Pancreas (tissue), 10 donors: ENCODE data around the gene PNPLA7. TPM values are rescaled to one million over a fixed set of nuclear protein-coding genes. Genes with fewer than 3 reads are reported as not detected.

Experiments used
- ATAC-seq, 4 donors: fragments of 200-7000 bp; cut with Tn5 transposase; one replicate each; pipeline versions ENCODE4 v1.8.0 to v1.9.1; 2020; ENCODE audit warnings: mild to moderate bottlenecking in 4 of 4, moderate library complexity in 4 of 4
- DNase-seq, 6 donors: peaks; one replicate each; pipeline ENCODE4 v3.0.0-alpha.2; 2020
- FAIRE-seq: peaks from 2 replicates; lab custom pipeline; 2012; peaks lifted over from hg19 to GRCh38; lab: Jason Lieb, UNC
- H3K27ac ChIP-seq, 4 donors: fragments of 200-600 bp; sonication (generic); 1 replicate in 3 of 4; 2 replicates in 1 of 4; pipeline versions ENCODE4 v1.5.0 to v1.8.0; 2020
- H3K27me3 ChIP-seq, 4 donors: fragments of 200-600 bp; one replicate each; pipeline ENCODE4 v1.8.0; 2021
- H3K36me3 ChIP-seq, 3 donors: fragments of 200-600 bp; sonication (generic) in 1 of 3; one replicate each; pipeline versions ENCODE4 v1.5.0 to v1.8.0; 2020 to 2021
- H3K4me1 ChIP-seq, 3 donors: fragments of 200-600 bp; one replicate each; pipeline ENCODE4 v1.8.0; 2021
- H3K4me3 ChIP-seq, 4 donors: fragments of 200-600 bp; sonication (generic) in 2 of 4; one replicate each; pipeline versions ENCODE4 v1.5.0 to v1.8.0; 2020 to 2021
- H3K9me3 ChIP-seq, 4 donors: fragments of 200-600 bp; one replicate each; pipeline ENCODE4 v1.8.0; 2021
- CTCF ChIP-seq, 4 donors: fragments of 200-600 bp; sonication (generic) in 3 of 4; IDR thresholded peaks; one replicate each; pipeline versions ENCODE4 v1.5.0 to v1.8.0; 2021; ENCODE audit warnings: antibody characterized with exemption in 4 of 4
- WGBS, 2 donors: extraction: QIAGEN DNeasy Blood & Tissue Kit; methylation state at CpG; one replicate each; pipeline ENCODE4 v1.1.7; 2013; 5-methylcytosine and 5-hydroxymethylcytosine counted together
- intact Hi-C, 3 donors: fragments of 100-400 bp; cut with DNase I; formaldehyde crosslinking; loops; one replicate each; pipeline versions ENCODE4 v1.11.1 to v1.14.2; 2022
- polyA plus RNA-seq, 2 donors: library from polyadenylated mRNA; stranded (reverse); fragments of 200-250 nt; gene quantifications; one replicate each; pipeline ENCODE4 v1.2.3, GENCODE V29; 2013
- total RNA-seq, 6 donors: library from RNA; stranded (reverse); fragmentation: NEBNext Ultra II Directional in 4 of 6; extraction: Animal tissue kit (Norgen Biotek cat#: 25700) in 4 of 6; gene quantifications; one replicate each; pipeline versions ENCODE4 v1.2.1 to v1.2.4, GENCODE V29; 2021 to 2023
- donor health status: healthy with polysubstance abuse.
- donor health status: DM: no; HTN: no; CAD: no; lungs with moderate emphysema.
- donor health status: DM: no; HTN: no; CAD: no.
- donor health status: control.
- donor health status: control.
- donor health status: Bipolar disorder and iron deficiency.
- donor health status: DM: yes; HTN: yes; CAD: no.
- donor health status: DM: no; HTN: no; CAD: no.
- donor health status: DM: no; HTN: no; CAD: no.
- donor health status: DM: yes; HTN: yes; CAD: no.

The PNPLA7 gene
- total and polyA plus RNA-seq, 8 donors, result 7.1 to 71.8 (median 18.0) TPM

DNA sequence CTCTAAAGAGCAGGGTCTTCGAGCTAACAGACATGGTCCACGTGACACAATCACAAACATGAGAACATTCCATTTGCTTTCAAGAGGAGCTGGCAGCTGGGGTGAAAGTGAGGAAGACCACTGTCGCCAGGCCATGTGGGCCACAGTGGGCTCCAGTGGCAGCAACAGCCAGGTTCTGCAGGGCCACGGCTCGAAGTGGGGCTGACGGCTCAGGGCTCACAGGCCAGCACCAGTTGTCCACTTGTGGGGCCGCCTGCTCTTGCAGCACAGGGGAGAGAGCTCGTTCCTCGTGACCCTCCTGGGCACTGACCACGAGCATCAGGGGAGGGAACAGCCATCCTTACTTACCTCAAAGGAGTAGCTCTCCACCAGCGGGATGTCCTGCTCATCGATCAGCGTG, 38.1 kb upstream of the PNPLA7 start:
- Histone ChIP-seq H3K27ac (no peak overlapping the region), H3K9me3 (no peaks in the 10 kb centered on the region), H3K4me3 (no peak overlapping the region), H3K4me1 (peaks cover 4 to 24% (median 6%) of the 10 kb centered on the region in 3 donors), H3K36me3 (peaks cover 0 to 11% (median 7%) of the 10 kb centered on the region in 3 donors), H3K27me3 (no peaks in the 10 kb centered on the region)
- peak in 1 of 6 donors; percentile 24 for DNase-seq
- intact Hi-C loops, result no loop called here
- 86 to 88% methylated on average over 13 of the region's 13 CpGs for WGBS, 2 donors
- FAIRE-seq, result no peak
- no peak for ATAC-seq
- no peak for TF ChIP-seq CTCF (IDR thresholded peaks at IDR 0.05)

DNA sequence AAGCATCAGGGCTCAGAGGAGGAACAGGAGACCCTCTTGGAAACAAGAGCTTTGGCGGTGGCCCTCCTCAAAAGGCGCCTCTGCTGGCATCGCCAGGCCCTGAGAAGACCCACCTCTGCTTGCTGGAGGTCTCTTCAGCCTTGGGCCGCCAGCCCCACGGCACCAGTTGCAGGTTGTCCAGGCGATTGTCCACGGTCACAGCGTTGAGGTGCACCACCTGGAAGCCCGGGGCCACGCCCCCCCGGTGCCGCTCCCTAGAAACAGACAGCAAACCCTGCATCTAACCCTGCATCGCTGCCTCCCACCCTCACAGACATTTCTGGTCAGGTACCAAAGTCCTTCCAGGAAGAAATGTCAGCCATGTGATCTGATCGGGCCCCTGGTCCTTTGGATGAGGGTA, 36.7 kb upstream of the PNPLA7 start:
- H3K4me3 ChIP-seq, result no peak overlapping the region
- intact Hi-C loops, result no loop called here
- WGBS, 2 donors, result 90 to 91% methylated on average over 14 of the region's 14 CpGs
- peaks cover 0 to 13% (median 6%) of the 10 kb centered on the region in 3 donors for H3K4me1 ChIP-seq
- H3K27me3 ChIP-seq, result no peaks in the 10 kb centered on the region
- H3K27ac ChIP-seq, result no peak overlapping the region
- H3K36me3 ChIP-seq, result peaks cover 0 to 16% (median 7%) of the 10 kb centered on the region in 3 donors
- FAIRE-seq (no peak), DNase-seq (peak in 1 of 6 donors; percentile 34), ATAC-seq (no peak)
- no peaks in the 10 kb centered on the region for H3K9me3 ChIP-seq
- TF ChIP-seq CTCF (IDR thresholded peaks at IDR 0.05), result no peak

GRCh38 chr9:137583957-137584356, 33.8 kb upstream of the PNPLA7 start:
- DNase-seq (peak in 1 of 6 donors; percentile 19), FAIRE-seq (no peak), ATAC-seq (no peak)
- no peak overlapping the region for H3K4me3 ChIP-seq
- intact Hi-C loops, result no loop called here
- peaks cover 0 to 16% (median 7%) of the 10 kb centered on the region in 3 donors for H3K36me3 ChIP-seq
- no peaks in the 10 kb centered on the region for H3K27me3 ChIP-seq
- WGBS, 2 donors, result 88 to 89% methylated on average over 8 of the region's 8 CpGs
- no peak overlapping the region for H3K27ac ChIP-seq
- H3K4me1 ChIP-seq, result peaks cover 0 to 4% (median 0%) of the 10 kb centered on the region in 3 donors
- no peaks in the 10 kb centered on the region for H3K9me3 ChIP-seq
- no peak for TF ChIP-seq CTCF (IDR thresholded peaks at IDR 0.05)

- Histone ChIP-seq H3K36me3 (peaks cover 0 to 16% (median 7%) of the 10 kb centered on the region in 3 donors), H3K9me3 (no peaks in the 10 kb centered on the region), H3K27me3 (no peaks in the 10 kb centered on the region), H3K27ac (no peak overlapping the region), H3K4me3 (no peak overlapping the region), H3K4me1 (peaks cover 0 to 4% (median 0%) of the 10 kb centered on the region in 3 donors)
- intact Hi-C loops, result no loop called here
- DNase-seq (no peak), FAIRE-seq (no peak), ATAC-seq (no peak)
- 85 to 89% methylated on average over 14 of the region's 14 CpGs for WGBS, 2 donors
- TF ChIP-seq CTCF (IDR thresholded peaks at IDR 0.05), result no peak
Measured at GRCh38 chr9:137583347-137583746, 33.1 kb upstream of the PNPLA7 start.

DNA sequence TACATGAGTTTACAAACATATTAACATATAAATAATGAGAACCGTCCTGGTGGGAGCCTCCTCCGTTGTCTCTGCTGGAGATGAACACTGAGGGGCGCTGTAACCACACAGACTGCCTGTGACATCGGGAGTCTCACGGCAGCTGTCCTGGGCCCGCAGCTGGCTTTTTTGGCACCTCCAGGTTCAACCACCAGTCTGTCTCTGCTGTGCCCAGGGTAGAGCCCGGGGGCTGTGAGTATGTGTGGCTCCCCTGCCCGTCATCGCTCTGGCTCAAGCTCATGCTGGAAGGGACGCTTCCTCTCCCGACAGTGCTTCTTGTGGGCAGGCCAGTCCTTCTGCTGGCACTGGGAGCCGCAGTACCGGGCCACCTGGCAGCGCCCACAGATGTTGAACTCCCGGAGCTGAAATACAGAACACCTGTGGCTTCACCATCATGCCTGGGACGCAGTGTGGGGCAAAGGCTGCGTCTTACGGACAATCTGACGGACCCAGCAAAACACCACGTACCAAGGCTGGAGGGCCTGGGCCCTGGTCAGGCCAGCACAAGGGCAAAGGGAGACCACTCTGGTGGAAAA, 32.2 kb upstream of the PNPLA7 start:
- DNase-seq, result peak in 1 of 6 donors; percentile 39
- no peak for ATAC-seq
- no peak overlapping the region for H3K4me3 ChIP-seq
- no peak overlapping the region for H3K27ac ChIP-seq
- intact Hi-C loops, result no loop called here
- 71 to 74% methylated on average over 20 of the region's 20 CpGs for WGBS, 2 donors
- H3K9me3 ChIP-seq, result no peaks in the 10 kb centered on the region
- no peaks in the 10 kb centered on the region for H3K27me3 ChIP-seq
- TF ChIP-seq CTCF (IDR thresholded peaks at IDR 0.05), result peak in 1 of 4 donors; percentile 10
- peaks cover 0 to 10% (median 2%) of the 10 kb centered on the region in 3 donors for H3K4me1 ChIP-seq
- no peak for FAIRE-seq
- H3K36me3 ChIP-seq, result peaks cover 0 to 15% (median 7%) of the 10 kb centered on the region in 3 donors
